ENCODE data around the gene C5orf46. TPM values are rescaled to one million over a fixed set of nuclear protein-coding genes. Genes with fewer than 3 reads are reported as not detected.

Gene C5orf46
- polyA plus RNA-seq, 3 donors: not detected

DNA sequence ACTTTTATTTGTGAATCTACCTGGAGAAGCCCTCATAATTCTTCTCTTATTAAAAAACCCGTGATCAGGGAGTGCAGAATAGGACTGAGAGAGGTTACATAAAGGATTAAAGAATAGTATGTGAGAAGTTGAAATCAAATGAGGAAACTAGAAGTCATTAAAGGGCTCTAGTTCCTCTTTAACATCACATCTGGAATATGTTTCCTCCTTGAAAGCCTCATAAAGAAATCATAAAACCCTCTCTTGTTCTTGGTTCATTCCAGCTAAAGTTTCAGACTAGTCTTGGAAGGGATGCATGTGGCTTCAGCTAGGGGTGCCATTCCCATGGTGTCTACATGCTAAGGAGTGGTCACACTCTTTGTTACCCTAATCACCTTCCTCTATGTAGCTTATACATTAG lies 5.7 kb upstream of the C5orf46 start:
- Mint-ChIP-seq H3K36me3 (no peaks in the 10 kb centered on the region), H3K27ac (no peak overlapping the region), H3K27me3 (ENCODE audit: low read depth in 3 of 3) (peaks cover 0 to 3% (median 0%) of the 10 kb centered on the region in 3 donors), H3K4me3 (no peak overlapping the region), H3K4me1 (peaks cover 9% of the 10 kb centered on the region), H3K9me3 (peaks cover 0 to 8% (median 1%) of the 10 kb centered on the region in 7 donors)
- no peak overlapping the region for H2AFZ ChIP-seq (ENCODE audit: insufficient read depth, low read depth, low read length, poor library complexity, severe bottlenecking)
- H3K9me3 ChIP-seq (replicated peaks in 1 of 2; ENCODE audit: control insufficient read depth in 1 of 2, insufficient read depth in 1 of 2, low read length in 2 of 2): no peaks in the 10 kb centered on the region
- peak in 2 of 3 donors; percentile 8 to 20 for DNase-seq
- H4K20me1 ChIP-seq (ENCODE audit: insufficient read depth, low read length): no peaks in the 10 kb centered on the region
- no peak overlapping the region for H3K4me2 ChIP-seq (replicated peaks; ENCODE audit: extremely low read depth, low read length, poor library complexity, severe bottlenecking)
- no peak overlapping the region for H3K4me3 ChIP-seq (replicated peaks in 1 of 3; ENCODE audit: low read depth in 2 of 3, low read length in 3 of 3)
- WGBS (ENCODE audit: insufficient coverage): no CpG with 5 or more reads among the region's 1 CpG
- no peak overlapping the region for H3K9ac ChIP-seq (ENCODE audit: insufficient read depth, low read length, poor library complexity, severe bottlenecking)
- H3K36me3 ChIP-seq (replicated peaks in 1 of 2; ENCODE audit: control insufficient read depth in 1 of 2, insufficient read depth in 2 of 2, low read length in 2 of 2): no peaks in the 10 kb centered on the region
- TF ChIP-seq, protein P1, sequence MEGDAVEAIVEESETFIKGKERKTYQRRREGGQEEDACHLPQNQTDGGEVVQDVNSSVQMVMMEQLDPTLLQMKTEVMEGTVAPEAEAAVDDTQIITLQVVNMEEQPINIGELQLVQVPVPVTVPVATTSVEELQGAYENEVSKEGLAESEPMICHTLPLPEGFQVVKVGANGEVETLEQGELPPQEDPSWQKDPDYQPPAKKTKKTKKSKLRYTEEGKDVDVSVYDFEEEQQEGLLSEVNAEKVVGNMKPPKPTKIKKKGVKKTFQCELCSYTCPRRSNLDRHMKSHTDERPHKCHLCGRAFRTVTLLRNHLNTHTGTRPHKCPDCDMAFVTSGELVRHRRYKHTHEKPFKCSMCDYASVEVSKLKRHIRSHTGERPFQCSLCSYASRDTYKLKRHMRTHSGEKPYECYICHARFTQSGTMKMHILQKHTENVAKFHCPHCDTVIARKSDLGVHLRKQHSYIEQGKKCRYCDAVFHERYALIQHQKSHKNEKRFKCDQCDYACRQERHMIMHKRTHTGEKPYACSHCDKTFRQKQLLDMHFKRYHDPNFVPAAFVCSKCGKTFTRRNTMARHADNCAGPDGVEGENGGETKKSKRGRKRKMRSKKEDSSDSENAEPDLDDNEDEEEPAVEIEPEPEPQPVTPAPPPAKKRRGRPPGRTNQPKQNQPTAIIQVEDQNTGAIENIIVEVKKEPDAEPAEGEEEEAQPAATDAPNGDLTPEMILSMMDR (IDR thresholded peaks at IDR 0.05): no peak
- H3K27me3 ChIP-seq (ENCODE audit: control insufficient read depth in 2 of 2, insufficient read depth in 2 of 2, low read length in 2 of 2): no peaks in the 10 kb centered on the region
- no peak overlapping the region for H3K27ac ChIP-seq (ENCODE audit: low read depth in 1 of 2, low read length in 2 of 2)
- H3K4me1 ChIP-seq (ENCODE audit: control insufficient read depth in 1 of 2, insufficient read depth in 2 of 2, low read length in 2 of 2): peaks cover 0 to 12% of the 10 kb centered on the region in 2 donors
- no peaks in the 10 kb centered on the region for H3K79me2 ChIP-seq (ENCODE audit: insufficient read depth, low read length)
- intact Hi-C loops (cut with micrococcal nuclease): no loop called here

- Histone ChIP-seq H2AFZ (ENCODE audit: insufficient read depth, low read depth, low read length, poor library complexity, severe bottlenecking) (no peak overlapping the region), H3K36me3 (replicated peaks in 1 of 2; ENCODE audit: control insufficient read depth in 1 of 2, insufficient read depth in 2 of 2, low read length in 2 of 2) (no peaks in the 10 kb centered on the region), H3K79me2 (ENCODE audit: insufficient read depth, low read length) (no peaks in the 10 kb centered on the region), H4K20me1 (ENCODE audit: insufficient read depth, low read length) (no peaks in the 10 kb centered on the region), H3K4me2 (replicated peaks; ENCODE audit: extremely low read depth, low read length, poor library complexity, severe bottlenecking) (no peak overlapping the region), H3K27me3 (ENCODE audit: control insufficient read depth in 2 of 2, insufficient read depth in 2 of 2, low read length in 2 of 2) (no peaks in the 10 kb centered on the region), H3K9ac (ENCODE audit: insufficient read depth, low read length, poor library complexity, severe bottlenecking) (no peak overlapping the region), H3K4me1 (ENCODE audit: control insufficient read depth in 1 of 2, insufficient read depth in 2 of 2, low read length in 2 of 2) (peaks cover 0 to 12% of the 10 kb centered on the region in 2 donors), H3K27ac (ENCODE audit: low read depth in 1 of 2, low read length in 2 of 2) (no peak overlapping the region), H3K4me3 (replicated peaks in 1 of 3; ENCODE audit: low read depth in 2 of 3, low read length in 3 of 3) (no peak overlapping the region), H3K9me3 (replicated peaks in 1 of 2; ENCODE audit: control insufficient read depth in 1 of 2, insufficient read depth in 1 of 2, low read length in 2 of 2) (no peaks in the 10 kb centered on the region)
- Mint-ChIP-seq H3K9me3 (peaks cover 0 to 8% (median 1%) of the 10 kb centered on the region in 7 donors), H3K4me3 (no peak overlapping the region), H3K27ac (no peak overlapping the region), H3K36me3 (no peaks in the 10 kb centered on the region), H3K4me1 (peaks cover 9% of the 10 kb centered on the region), H3K27me3 (ENCODE audit: low read depth in 3 of 3) (peaks cover 0 to 3% (median 0%) of the 10 kb centered on the region in 3 donors)
- TF ChIP-seq, protein P1 (IDR thresholded peaks at IDR 0.05): no peak
- no peak for DNase-seq
- intact Hi-C loops (cut with micrococcal nuclease): no loop called here
- WGBS (ENCODE audit: insufficient coverage): 53% methylated on average over 4 of the region's 6 CpGs
Measured at GRCh38 chr5:147911427-147911826, 5.1 kb upstream of the C5orf46 start.
